GM04503 (cell line): ENCODE measurements around the gene DCLK1.
A peak's percentile ranks its signal among the peaks of the same experiment; 100 is the strongest.

Source experiments
- DNase-seq: peaks from one replicate; pipeline ENCODE4 v3.0.0-alpha.2; 2012; ENCODE audit warnings: low read depth

DCLK1 gene

GRCh38 chr13:35824395-35824794 lies 306.8 kb downstream of the DCLK1 start:
- no peak for DNase-seq

GRCh38 chr13:35822666-35823065 lies 308.5 kb downstream of the DCLK1 start:
- no peak for DNase-seq

- DNase-seq: peak; percentile 29
These were observed 312.5 kb downstream of the DCLK1 start for GRCh38 chr13:35818633-35819067.

GRCh38 chr13:35817642-35818607 lies 313.3 kb downstream of the DCLK1 start:
- peak; percentile 28 for DNase-seq

- DNase-seq: no peak
These were observed 316.6 kb downstream of the DCLK1 start for GRCh38 chr13:35814605-35815011.

- no peak for DNase-seq
These were observed 318.4 kb downstream of the DCLK1 start for GRCh38 chr13:35812736-35813135.

GRCh38 chr13:35810321-35810720 lies 320.9 kb downstream of the DCLK1 start:
- DNase-seq: no peak

- DNase-seq: no peak
These were observed 322.3 kb downstream of the DCLK1 start for GRCh38 chr13:35808846-35809245.

- DNase-seq: no peak
These were observed 326.3 kb downstream of the DCLK1 start for GRCh38 chr13:35804901-35805300.

GRCh38 chr13:35797991-35798390 lies 333.2 kb downstream of the DCLK1 start:
- no peak for DNase-seq

- no peak for DNase-seq
These were observed 333.9 kb downstream of the DCLK1 start for GRCh38 chr13:35797244-35797643.

GRCh38 chr13:35796623-35797022 lies 334.6 kb downstream of the DCLK1 start:
- DNase-seq: no peak

- no peak for DNase-seq
These were observed 336.3 kb downstream of the DCLK1 start for GRCh38 chr13:35794734-35795389.

- no peak for DNase-seq
These were observed 337.4 kb downstream of the DCLK1 start for GRCh38 chr13:35793823-35794222.

GRCh38 chr13:35792911-35793310 lies 338.3 kb downstream of the DCLK1 start:
- no peak for DNase-seq

GRCh38 chr13:35792021-35792420 lies 339.2 kb downstream of the DCLK1 start:
- DNase-seq: no peak

- DNase-seq: peak; percentile 82
These were observed 339.9 kb downstream of the DCLK1 start for GRCh38 chr13:35791184-35791851.

GRCh38 chr13:35789335-35790165 lies 341.6 kb downstream of the DCLK1 start:
- DNase-seq: no peak

- no peak for DNase-seq
These were observed 343.2 kb downstream of the DCLK1 start for GRCh38 chr13:35787937-35788336.

- DNase-seq: no peak
These were observed 345.4 kb downstream of the DCLK1 start for GRCh38 chr13:35785576-35786303.
